ENCODE measurements around the gene C2CD5. TPM values are rescaled to one million over a fixed set of nuclear protein-coding genes. Genes with fewer than 3 reads are reported as not detected.

The C2CD5 gene
- total RNA-seq, 3 donors from 2014 or later (not counting 1 experiment from before 2014, with no cell fraction given) = 31.2 to 42.8 (median 41.9) TPM

DNA sequence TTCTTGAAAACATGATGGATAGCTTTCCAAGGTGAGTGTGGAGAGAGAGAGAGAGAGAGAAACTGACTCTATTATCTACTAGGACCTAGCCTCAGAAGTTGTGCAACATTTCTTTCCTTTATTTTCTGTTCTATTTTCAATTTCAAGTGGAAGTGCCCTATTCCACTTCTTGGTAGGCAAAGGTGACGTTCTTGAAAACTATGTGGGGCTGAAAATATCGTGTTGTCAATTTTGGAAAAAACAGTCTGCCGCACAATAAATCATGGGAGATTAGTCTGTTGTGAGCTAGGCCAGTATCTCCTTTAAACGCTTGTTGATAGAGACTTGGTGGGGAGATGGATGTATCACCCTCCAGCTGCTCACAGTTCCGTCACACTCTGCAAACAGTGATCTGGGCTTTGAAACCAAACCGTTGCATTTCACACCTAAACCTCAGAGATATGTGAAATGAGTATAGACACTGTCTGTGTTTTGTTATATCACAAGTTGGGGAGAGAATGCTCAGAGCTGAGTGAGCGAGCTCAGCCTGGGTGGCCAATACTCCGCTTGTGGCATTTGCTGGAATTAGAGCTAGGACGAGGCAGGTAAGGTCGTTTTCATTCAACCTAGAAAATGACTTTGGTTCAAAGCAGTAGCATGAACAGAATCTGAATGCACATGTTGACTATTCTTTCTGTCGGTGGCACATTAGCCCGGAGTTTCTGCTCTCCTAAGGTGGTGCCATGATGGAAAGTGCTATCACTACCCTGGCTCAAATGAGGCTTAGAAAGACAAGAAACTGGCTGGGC lies 134.8 kb downstream of the C2CD5 start:
- H3K36me3 ChIP-seq (ENCODE audit: control insufficient read depth, insufficient read depth, low read length) = no peaks in the 10 kb centered on the region

DNA sequence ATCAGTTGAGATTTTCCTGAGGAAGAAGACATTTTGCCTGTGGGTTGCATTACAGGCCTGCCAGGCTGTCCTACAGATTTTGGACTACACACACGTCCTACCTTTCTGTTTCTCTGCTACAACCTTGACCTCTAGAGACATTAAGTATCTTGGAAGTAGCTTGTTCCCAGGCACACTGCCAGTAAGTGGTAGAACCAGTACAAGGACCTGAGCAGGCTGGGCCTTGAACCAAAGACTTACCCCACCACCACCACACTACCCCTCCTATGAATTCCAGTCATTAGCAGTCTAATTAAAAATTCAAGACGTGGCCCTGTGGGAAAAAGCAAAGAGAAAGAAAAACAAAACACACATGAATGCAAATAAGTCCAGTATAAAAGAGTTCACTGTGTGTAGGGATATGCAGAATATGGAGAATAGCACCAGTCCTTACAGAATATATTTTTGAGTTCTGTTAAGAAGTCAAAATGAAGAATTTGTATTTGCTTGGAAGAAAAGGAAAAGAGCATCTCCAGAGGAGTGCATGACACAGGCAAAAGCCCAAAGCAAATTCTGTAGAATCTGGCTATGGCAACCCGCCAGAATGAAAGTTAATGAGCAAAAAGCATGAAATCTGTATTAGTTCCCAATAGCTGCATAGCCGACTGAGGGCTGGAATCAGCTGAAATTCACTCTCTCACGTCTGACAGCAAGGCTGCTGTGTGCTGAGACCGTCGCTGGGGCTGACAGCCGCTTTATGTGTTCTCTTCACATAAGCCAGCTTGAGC lies 135.5 kb downstream of the C2CD5 start:
- H3K27me3 ChIP-seq (ENCODE audit: control insufficient read depth, insufficient read depth, low read length) = no peaks in the 10 kb centered on the region
- intact Hi-C loops (cut with micrococcal nuclease) = no loop called here
- H3K9me3 Mint-ChIP-seq = no peaks in the 10 kb centered on the region
- no peaks in the 10 kb centered on the region for H3K27me3 Mint-ChIP-seq (ENCODE audit: low read depth in 2 of 2)
- TF ChIP-seq, protein P1, sequence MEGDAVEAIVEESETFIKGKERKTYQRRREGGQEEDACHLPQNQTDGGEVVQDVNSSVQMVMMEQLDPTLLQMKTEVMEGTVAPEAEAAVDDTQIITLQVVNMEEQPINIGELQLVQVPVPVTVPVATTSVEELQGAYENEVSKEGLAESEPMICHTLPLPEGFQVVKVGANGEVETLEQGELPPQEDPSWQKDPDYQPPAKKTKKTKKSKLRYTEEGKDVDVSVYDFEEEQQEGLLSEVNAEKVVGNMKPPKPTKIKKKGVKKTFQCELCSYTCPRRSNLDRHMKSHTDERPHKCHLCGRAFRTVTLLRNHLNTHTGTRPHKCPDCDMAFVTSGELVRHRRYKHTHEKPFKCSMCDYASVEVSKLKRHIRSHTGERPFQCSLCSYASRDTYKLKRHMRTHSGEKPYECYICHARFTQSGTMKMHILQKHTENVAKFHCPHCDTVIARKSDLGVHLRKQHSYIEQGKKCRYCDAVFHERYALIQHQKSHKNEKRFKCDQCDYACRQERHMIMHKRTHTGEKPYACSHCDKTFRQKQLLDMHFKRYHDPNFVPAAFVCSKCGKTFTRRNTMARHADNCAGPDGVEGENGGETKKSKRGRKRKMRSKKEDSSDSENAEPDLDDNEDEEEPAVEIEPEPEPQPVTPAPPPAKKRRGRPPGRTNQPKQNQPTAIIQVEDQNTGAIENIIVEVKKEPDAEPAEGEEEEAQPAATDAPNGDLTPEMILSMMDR (IDR thresholded peaks at IDR 0.05) = no peak
- no peak overlapping the region for H3K4me3 ChIP-seq (ENCODE audit: low read length)
- H3K27ac ChIP-seq (ENCODE audit: low read length) = peak overlapping the region; percentile 58
- peaks cover 17% of the 10 kb centered on the region for H3K4me1 ChIP-seq (ENCODE audit: control insufficient read depth, insufficient read depth, low read length)
- peak; percentile 6 to 23 (median 11) for ATAC-seq
- H3K27ac Mint-ChIP-seq = peak overlapping the region; percentile 83 to 89
- peak overlapping the region; percentile 86 for H3K4me3 Mint-ChIP-seq
- 71% methylated on average over 6 of the region's 8 CpGs for WGBS (ENCODE audit: insufficient coverage)
- H3K4me1 Mint-ChIP-seq = peaks cover 18 to 20% of the 10 kb centered on the region in 2 donors
- no peaks in the 10 kb centered on the region for H3K36me3 ChIP-seq (ENCODE audit: control insufficient read depth, insufficient read depth, low read length)
- no peaks in the 10 kb centered on the region for H3K36me3 Mint-ChIP-seq
- DNase-seq = peak in 1 of 2 donors; percentile 58
- no peaks in the 10 kb centered on the region for H3K9me3 ChIP-seq (ENCODE audit: control insufficient read depth, insufficient read depth, low read length)

More for the DNA sequence above, 134.8 kb downstream of the C2CD5 start:
- Histone ChIP-seq H3K27me3 (ENCODE audit: control insufficient read depth, insufficient read depth, low read length) (no peaks in the 10 kb centered on the region), H3K9me3 (ENCODE audit: control insufficient read depth, insufficient read depth, low read length) (no peaks in the 10 kb centered on the region), H3K4me3 (ENCODE audit: low read length) (peak overlapping the region; percentile 18), H3K4me1 (ENCODE audit: control insufficient read depth, insufficient read depth, low read length) (peaks cover 17% of the 10 kb centered on the region), H3K27ac (ENCODE audit: low read length) (peak overlapping the region; percentile 58)
- peak overlapping the region; percentile 86 for H3K4me3 Mint-ChIP-seq
- no peaks in the 10 kb centered on the region for H3K27me3 Mint-ChIP-seq (ENCODE audit: low read depth in 2 of 2)
- no peaks in the 10 kb centered on the region for H3K36me3 Mint-ChIP-seq
- WGBS (ENCODE audit: insufficient coverage) = 48% methylated on average over 10 of the region's 12 CpGs
- H3K9me3 Mint-ChIP-seq = no peaks in the 10 kb centered on the region
- peaks cover 18 to 20% of the 10 kb centered on the region in 2 donors for H3K4me1 Mint-ChIP-seq
- peak; percentile 43 to 86 for DNase-seq
- H3K27ac Mint-ChIP-seq = peak overlapping the region; percentile 83 to 89
- peak; percentile 90 to 98 (median 97) for ATAC-seq
- TF ChIP-seq, protein P1 (IDR thresholded peaks at IDR 0.05) = no peak
- intact Hi-C loops (cut with micrococcal nuclease) = no loop called here

DNA sequence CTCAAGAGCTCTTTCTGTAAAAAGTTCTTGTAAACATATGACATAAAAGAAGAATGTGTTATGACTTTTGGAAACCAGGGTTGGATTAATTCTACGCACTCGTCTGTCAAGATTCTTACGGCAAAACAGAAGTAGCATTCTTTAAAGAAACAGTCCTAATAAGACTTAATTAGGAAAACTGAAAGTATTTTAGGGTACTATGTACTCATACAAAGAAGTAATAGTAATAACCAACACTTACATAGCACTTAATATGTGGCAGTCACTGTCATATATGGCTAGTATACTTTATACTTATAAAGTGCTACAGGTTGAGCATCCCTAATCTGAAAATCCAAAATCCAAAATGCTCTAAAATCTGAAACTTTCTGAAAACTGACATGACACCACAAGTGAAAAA lies 136.9 kb downstream of the C2CD5 start:
- Histone ChIP-seq H3K4me1 (ENCODE audit: control insufficient read depth, insufficient read depth, low read length) (peaks cover 17% of the 10 kb centered on the region), H3K36me3 (ENCODE audit: control insufficient read depth, insufficient read depth, low read length) (no peaks in the 10 kb centered on the region), H3K4me3 (ENCODE audit: low read length) (no peak overlapping the region), H3K27ac (ENCODE audit: low read length) (no peak overlapping the region), H3K9me3 (ENCODE audit: control insufficient read depth, insufficient read depth, low read length) (no peaks in the 10 kb centered on the region), H3K27me3 (ENCODE audit: control insufficient read depth, insufficient read depth, low read length) (no peaks in the 10 kb centered on the region)
- no CpG with 5 or more reads among the region's 3 CpGs for WGBS (ENCODE audit: insufficient coverage)
- H3K9me3 Mint-ChIP-seq = peaks cover 0 to 2% of the 10 kb centered on the region in 2 donors
- H3K27me3 Mint-ChIP-seq (ENCODE audit: low read depth in 2 of 2) = peaks cover 0 to 4% of the 10 kb centered on the region in 2 donors
- H3K27ac Mint-ChIP-seq = no peak overlapping the region
- peaks cover 18 to 20% of the 10 kb centered on the region in 2 donors for H3K4me1 Mint-ChIP-seq
- no peak for ATAC-seq
- TF ChIP-seq, protein P1 (IDR thresholded peaks at IDR 0.05) = no peak
- intact Hi-C loops (cut with micrococcal nuclease) = no loop called here
- no peaks in the 10 kb centered on the region for H3K36me3 Mint-ChIP-seq
- no peak overlapping the region for H3K4me3 Mint-ChIP-seq
- no peak for DNase-seq

Measured in natural killer cell (primary cell).